GM18511 (cell line): Measurements from ENCODE around the gene CASK.

Source experiments
- ATAC-seq: cut with Tn5 transposase; IDR thresholded peaks from one replicate; pipeline ENCODE4 v1.9.1; 2021; ENCODE audit warnings: mild to moderate bottlenecking, moderate library complexity; ENCODE audit not compliant: unreplicated experiment

CASK gene

DNA sequence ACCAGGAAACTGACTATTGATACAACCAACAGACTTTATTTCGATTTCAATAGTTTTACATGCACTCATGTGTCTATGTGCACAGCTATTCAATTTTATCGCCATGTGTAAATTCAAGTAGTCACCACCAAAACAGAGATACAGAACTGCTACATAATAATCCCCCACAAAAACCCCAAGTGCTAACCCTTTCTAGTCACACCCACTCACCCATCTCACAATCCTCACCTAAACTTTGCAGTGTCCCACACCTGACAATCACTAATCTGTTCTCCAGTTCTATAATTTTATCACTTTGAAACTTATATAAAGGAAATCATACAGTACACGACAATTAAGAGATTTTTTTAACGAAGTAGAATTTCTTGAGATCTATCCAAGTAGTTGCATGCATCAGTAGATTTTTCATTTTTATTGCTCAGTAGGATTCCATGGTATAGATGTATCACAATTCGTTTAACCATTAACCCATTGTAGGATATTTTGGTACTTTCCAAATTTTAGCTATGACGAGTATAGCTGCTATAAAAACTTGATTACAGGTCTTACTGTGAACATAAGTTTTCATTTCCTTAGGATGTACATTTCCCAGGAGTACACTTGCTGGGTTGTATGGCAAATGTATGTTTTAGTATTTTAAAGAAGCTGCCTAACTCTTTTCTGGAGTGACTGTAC, 85.9 kb downstream of the CASK start:
- no peak for ATAC-seq

DNA sequence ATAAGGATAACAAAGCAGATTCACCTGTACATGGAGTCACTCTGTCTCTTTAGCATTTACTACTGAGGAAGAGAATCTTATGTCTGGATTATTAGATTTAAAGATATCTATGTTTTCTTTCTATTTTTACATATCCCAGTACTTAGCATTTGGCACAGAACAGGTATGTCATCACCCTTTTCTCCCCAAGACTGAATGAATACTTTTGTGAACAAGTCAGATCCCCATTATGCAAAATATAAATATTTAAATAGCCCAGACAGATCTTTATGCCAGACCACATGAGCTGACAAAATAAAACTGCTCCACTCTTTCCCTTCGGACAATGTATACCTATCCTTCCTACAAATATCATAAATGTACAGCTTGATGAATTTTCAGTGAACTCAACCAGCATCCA, 94.5 kb downstream of the CASK start:
- no peak for ATAC-seq

DNA sequence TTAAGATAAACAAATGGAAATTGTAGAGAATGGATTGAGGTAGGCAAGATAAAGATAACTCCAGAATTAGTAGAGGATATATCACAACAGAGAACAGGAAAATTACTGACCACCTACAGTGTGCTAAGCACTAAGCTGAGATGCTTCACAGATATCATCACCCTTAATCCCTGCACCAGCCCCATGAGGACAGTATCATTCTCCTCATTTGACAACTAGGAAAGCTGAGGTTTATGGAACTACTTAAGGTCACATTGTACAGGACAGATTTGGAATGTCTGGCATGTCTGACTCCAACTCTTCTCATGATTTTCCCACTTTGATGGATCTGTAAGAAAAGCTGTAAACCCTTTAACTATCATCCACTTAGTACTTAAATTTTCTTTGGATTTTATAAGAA, 95.5 kb downstream of the CASK start:
- no peak for ATAC-seq

DNA sequence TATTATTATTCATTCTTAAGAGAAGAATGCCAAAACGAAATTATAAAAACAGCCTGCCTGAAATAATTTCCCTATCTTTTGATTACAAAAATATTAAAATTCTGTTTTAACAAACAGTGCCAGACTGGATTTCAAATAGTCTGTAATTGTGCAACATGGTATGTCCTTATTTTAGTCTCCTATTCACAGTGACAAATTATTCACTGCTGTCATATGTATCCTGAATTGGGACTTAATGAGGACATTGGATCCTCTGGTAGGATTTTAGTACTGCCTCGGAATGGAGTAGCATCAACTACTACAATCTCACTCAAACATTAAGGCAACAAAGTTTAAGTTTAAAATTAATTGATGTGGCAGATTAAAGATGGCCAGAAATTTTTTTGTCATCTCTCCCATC, 97.6 kb downstream of the CASK start:
- ATAC-seq = no peak

GRCh38 chrX:41824551-41824950, 98.8 kb downstream of the CASK start:
- ATAC-seq = no peak

GRCh38 chrX:41823402-41823801, 100.0 kb downstream of the CASK start:
- ATAC-seq = no peak

- no peak for ATAC-seq
Measured at GRCh38 chrX:41822892-41823291, 100.5 kb downstream of the CASK start.

DNA sequence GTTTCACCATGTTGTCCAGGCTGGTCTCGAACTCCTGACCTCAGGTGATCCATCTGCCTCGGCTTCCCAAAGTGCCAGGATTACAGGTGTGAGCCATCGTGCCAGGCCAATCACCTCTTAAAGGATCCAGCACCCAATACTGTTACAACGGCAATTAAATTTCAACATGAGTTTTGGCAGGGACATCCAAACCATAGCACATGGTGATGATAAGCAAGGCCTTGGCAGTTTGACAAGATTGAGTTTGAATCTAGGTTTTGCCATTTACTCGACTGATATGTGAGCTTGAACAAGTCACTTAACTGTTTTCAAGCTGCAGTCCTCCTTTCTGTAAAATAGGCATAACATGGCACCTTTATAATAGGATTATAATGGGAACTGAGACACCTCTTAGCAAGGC, 115.3 kb downstream of the CASK start:
- ATAC-seq = no peak

GRCh38 chrX:41802958-41803357, 120.4 kb downstream of the CASK start:
- no peak for ATAC-seq

- no peak for ATAC-seq
Measured at GRCh38 chrX:41799661-41800060, 123.7 kb downstream of the CASK start.

- ATAC-seq = peak; percentile 46
Measured at GRCh38 chrX:41796577-41796976, 126.8 kb downstream of the CASK start.

- no peak for ATAC-seq
Measured at GRCh38 chrX:41796046-41796445, 127.3 kb downstream of the CASK start.

GRCh38 chrX:41789374-41789773, 134.0 kb downstream of the CASK start:
- ATAC-seq = no peak

- no peak for ATAC-seq
Measured at GRCh38 chrX:41785685-41786084, 137.7 kb downstream of the CASK start.

DNA sequence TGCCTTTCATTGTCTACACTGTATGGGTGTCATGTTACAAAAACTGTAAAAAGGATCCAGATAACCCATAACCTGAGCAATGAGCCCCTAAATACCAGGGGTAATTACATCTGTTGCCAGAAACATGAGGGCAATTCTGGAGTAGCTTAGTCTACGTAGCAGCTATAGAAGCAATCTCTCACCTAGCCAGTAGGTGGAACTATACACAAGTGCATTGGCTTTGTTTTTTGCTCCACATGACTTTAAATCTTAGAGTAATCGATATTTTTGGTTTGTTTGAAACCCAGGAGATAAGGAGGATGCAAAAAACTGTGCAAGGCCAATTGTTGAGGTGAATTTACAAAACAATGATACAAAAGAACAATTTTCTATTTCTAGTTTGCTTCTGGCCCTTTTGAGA, 141.9 kb downstream of the CASK start:
- ATAC-seq = no peak

DNA sequence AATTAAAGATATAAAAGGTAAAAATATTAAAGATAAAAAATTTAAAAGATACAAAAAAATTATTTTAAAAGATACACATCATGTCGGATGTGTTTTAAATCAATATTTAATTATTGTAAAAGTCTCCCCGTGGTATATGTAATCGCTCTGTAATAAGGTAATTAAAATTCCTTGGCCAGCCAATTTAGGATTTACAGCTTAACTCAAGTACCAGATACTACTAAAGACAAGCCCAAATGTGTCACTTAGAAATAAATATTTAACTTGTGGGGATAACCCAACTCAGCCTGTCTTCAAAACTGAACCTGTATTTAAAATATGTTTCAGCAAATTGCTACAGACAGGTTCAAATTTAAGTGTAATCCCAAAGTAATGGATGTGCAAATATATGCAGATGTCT, 143.4 kb downstream of the CASK start:
- no peak for ATAC-seq

- ATAC-seq = no peak
Measured at GRCh38 chrX:41779030-41779564, 144.3 kb downstream of the CASK start.

GRCh38 chrX:41761702-41762101, 161.7 kb downstream of the CASK start:
- no peak for ATAC-seq

DNA sequence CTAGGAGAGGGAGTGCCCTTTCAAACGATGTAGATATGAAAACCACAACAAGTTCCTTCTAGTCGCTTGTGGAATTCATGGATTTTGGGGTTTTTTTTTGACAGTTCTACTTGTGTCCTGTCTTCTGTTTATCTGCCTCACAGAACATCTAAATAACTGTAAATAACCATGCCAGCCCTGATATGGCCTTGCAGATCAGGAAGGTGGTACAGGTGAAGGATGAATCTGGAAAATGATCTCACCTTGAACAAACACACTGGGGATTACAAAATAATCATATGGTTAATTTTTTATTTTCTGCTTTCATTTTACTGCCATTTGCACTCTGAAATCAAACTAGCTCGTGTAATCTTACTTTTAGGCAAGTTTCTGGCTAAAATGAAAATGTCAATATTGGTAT, 162.2 kb downstream of the CASK start:
- ATAC-seq = no peak

- ATAC-seq = no peak
Measured at GRCh38 chrX:41759817-41760216, 163.5 kb downstream of the CASK start.

GRCh38 chrX:41758401-41758800, 165.0 kb downstream of the CASK start:
- no peak for ATAC-seq

- no peak for ATAC-seq
Measured at GRCh38 chrX:41750716-41751115, 172.6 kb downstream of the CASK start.

DNA sequence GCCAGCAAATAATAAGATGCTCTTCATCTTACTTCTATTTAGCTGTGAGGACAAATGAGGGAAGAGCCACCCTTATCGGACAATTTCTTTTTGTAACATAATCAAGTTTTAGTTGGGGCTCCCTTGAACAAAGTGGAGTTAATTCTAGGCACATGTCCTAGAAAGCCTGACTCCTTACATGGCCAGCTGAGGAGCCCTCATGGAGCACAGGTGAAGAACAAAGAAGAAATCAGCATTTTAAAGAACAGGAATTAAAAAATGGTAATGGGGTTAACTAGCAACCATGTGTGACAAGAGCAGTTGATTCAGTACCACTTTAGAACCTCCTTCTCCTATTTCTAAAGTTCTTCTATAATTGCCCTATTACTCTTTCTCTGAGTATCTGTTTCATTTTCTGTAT, 183.5 kb downstream of the CASK start:
- no peak for ATAC-seq
